Measurements from ENCODE around the gene RND3. TPM values are rescaled to one million over a fixed set of nuclear protein-coding genes. Genes with fewer than 3 reads are reported as not detected.

Gene RND3
- polyA plus RNA-seq, 3 donors = not detected

DNA sequence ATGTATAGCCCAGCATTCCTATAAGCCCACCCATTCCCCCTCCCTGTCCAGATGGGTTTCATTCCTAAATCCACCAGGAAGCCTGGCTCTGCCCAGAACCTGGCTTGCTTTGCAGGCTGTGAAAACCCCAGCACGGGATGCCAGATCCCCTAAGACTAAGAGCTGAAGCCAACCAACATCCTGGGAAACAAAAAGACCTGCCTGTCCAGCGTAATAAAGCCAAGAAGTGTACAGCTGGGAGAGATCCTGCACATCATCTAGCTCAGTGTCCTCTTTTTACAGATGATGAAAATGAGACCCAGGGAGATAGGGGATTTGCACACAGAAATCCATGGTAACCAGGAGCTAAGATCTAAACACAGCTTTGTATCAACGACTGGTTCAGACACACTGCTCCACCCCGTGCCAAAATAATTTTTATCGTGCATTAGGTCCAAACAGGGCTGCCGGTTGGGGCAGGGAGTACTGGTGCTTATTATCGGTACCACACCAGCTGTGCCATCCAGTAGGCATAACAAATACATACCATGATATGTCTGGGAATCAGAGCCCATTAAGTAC lies 2.9 kb downstream of the RND3 start:
- DNase-seq = no peak
- peaks cover 0 to 12% (median 2%) of the 10 kb centered on the region in 7 donors for H3K9me3 Mint-ChIP-seq
- 72% methylated on average over 5 of the region's 7 CpGs for WGBS (ENCODE audit: insufficient coverage)
- no peak overlapping the region for H3K27ac ChIP-seq (ENCODE audit: low read depth in 1 of 2, low read length in 2 of 2)
- peak overlapping the region in 1 of 2 donors; percentile 86 for H3K4me3 Mint-ChIP-seq
- H3K4me3 ChIP-seq (replicated peaks in 1 of 3; ENCODE audit: low read depth in 2 of 3, low read length in 3 of 3) = no peak overlapping the region
- peaks cover 44 to 59% (median 45%) of the 10 kb centered on the region in 3 donors for H3K27me3 Mint-ChIP-seq (ENCODE audit: low read depth in 3 of 3)
- intact Hi-C loops (cut with micrococcal nuclease) = no loop called here
- no peaks in the 10 kb centered on the region for H4K20me1 ChIP-seq (ENCODE audit: insufficient read depth, low read length)
- H2AFZ ChIP-seq (ENCODE audit: insufficient read depth, low read depth, low read length, poor library complexity, severe bottlenecking) = no peak overlapping the region
- peaks cover 12% of the 10 kb centered on the region for H3K4me1 Mint-ChIP-seq
- H3K36me3 Mint-ChIP-seq = peaks cover 0 to 4% of the 10 kb centered on the region in 2 donors
- peaks cover 3 to 7% of the 10 kb centered on the region in 2 donors for H3K9me3 ChIP-seq (replicated peaks in 1 of 2; ENCODE audit: control insufficient read depth in 1 of 2, insufficient read depth in 1 of 2, low read length in 2 of 2)
- H3K4me2 ChIP-seq (replicated peaks; ENCODE audit: extremely low read depth, low read length, poor library complexity, severe bottlenecking) = no peak overlapping the region
- peaks cover 21 to 47% of the 10 kb centered on the region in 2 donors for H3K27me3 ChIP-seq (ENCODE audit: control insufficient read depth in 2 of 2, insufficient read depth in 2 of 2, low read length in 2 of 2)
- H3K79me2 ChIP-seq (ENCODE audit: insufficient read depth, low read length) = no peaks in the 10 kb centered on the region
- no peak overlapping the region for H3K9ac ChIP-seq (ENCODE audit: insufficient read depth, low read length, poor library complexity, severe bottlenecking)
- no peaks in the 10 kb centered on the region for H3K4me1 ChIP-seq (ENCODE audit: control insufficient read depth in 1 of 2, insufficient read depth in 2 of 2, low read length in 2 of 2)
- H3K27ac Mint-ChIP-seq = no peak overlapping the region
- TF ChIP-seq, protein P1, sequence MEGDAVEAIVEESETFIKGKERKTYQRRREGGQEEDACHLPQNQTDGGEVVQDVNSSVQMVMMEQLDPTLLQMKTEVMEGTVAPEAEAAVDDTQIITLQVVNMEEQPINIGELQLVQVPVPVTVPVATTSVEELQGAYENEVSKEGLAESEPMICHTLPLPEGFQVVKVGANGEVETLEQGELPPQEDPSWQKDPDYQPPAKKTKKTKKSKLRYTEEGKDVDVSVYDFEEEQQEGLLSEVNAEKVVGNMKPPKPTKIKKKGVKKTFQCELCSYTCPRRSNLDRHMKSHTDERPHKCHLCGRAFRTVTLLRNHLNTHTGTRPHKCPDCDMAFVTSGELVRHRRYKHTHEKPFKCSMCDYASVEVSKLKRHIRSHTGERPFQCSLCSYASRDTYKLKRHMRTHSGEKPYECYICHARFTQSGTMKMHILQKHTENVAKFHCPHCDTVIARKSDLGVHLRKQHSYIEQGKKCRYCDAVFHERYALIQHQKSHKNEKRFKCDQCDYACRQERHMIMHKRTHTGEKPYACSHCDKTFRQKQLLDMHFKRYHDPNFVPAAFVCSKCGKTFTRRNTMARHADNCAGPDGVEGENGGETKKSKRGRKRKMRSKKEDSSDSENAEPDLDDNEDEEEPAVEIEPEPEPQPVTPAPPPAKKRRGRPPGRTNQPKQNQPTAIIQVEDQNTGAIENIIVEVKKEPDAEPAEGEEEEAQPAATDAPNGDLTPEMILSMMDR (IDR thresholded peaks at IDR 0.05) = no peak
- no peaks in the 10 kb centered on the region for H3K36me3 ChIP-seq (replicated peaks in 1 of 2; ENCODE audit: control insufficient read depth in 1 of 2, insufficient read depth in 2 of 2, low read length in 2 of 2)

DNA sequence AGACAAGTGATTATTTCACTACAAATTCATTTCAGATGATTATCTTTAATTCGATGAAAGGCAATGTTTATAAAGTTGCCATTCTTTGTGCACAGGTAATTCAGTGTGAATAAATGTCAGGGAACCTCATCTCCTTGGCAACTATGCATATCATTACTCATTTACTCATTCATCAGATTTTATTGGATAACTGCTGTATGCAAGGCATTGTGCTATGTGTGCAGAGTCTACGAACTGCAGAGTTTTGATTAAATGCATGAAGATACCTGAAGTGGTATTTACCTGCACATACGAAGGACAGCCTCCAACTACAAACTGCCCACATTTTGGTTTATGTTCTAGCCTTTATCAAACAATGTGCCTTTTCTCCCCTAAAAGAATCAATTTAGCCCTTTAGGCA lies 3.5 kb downstream of the RND3 start:
- H3K36me3 Mint-ChIP-seq = peaks cover 0 to 4% of the 10 kb centered on the region in 2 donors
- no peak for DNase-seq
- Histone ChIP-seq H3K36me3 (replicated peaks in 1 of 2; ENCODE audit: control insufficient read depth in 1 of 2, insufficient read depth in 2 of 2, low read length in 2 of 2) (no peaks in the 10 kb centered on the region), H3K4me1 (ENCODE audit: control insufficient read depth in 1 of 2, insufficient read depth in 2 of 2, low read length in 2 of 2) (no peaks in the 10 kb centered on the region), H3K9me3 (replicated peaks in 1 of 2; ENCODE audit: control insufficient read depth in 1 of 2, insufficient read depth in 1 of 2, low read length in 2 of 2) (peaks cover 3 to 7% of the 10 kb centered on the region in 2 donors), H2AFZ (ENCODE audit: insufficient read depth, low read depth, low read length, poor library complexity, severe bottlenecking) (no peak overlapping the region), H3K4me2 (replicated peaks; ENCODE audit: extremely low read depth, low read length, poor library complexity, severe bottlenecking) (no peak overlapping the region), H3K27ac (ENCODE audit: low read depth in 1 of 2, low read length in 2 of 2) (no peak overlapping the region), H3K9ac (ENCODE audit: insufficient read depth, low read length, poor library complexity, severe bottlenecking) (no peak overlapping the region), H3K27me3 (ENCODE audit: control insufficient read depth in 2 of 2, insufficient read depth in 2 of 2, low read length in 2 of 2) (peaks cover 21 to 47% of the 10 kb centered on the region in 2 donors), H3K79me2 (ENCODE audit: insufficient read depth, low read length) (no peaks in the 10 kb centered on the region), H4K20me1 (ENCODE audit: insufficient read depth, low read length) (no peaks in the 10 kb centered on the region), H3K4me3 (replicated peaks in 1 of 3; ENCODE audit: low read depth in 2 of 3, low read length in 3 of 3) (no peak overlapping the region)
- WGBS (ENCODE audit: insufficient coverage) = no CpG with 5 or more reads among the region's 3 CpGs
- peaks cover 0 to 12% (median 2%) of the 10 kb centered on the region in 7 donors for H3K9me3 Mint-ChIP-seq
- TF ChIP-seq, protein P1 (IDR thresholded peaks at IDR 0.05) = no peak
- peaks cover 12% of the 10 kb centered on the region for H3K4me1 Mint-ChIP-seq
- peak overlapping the region in 1 of 2 donors; percentile 30 for H3K4me3 Mint-ChIP-seq
- H3K27ac Mint-ChIP-seq = no peak overlapping the region
- peaks cover 44 to 56% (median 45%) of the 10 kb centered on the region in 3 donors for H3K27me3 Mint-ChIP-seq (ENCODE audit: low read depth in 3 of 3)
- intact Hi-C loops (cut with micrococcal nuclease) = no loop called here
